HCT116 (cell line): ENCODE measurements around the gene SPNS1. TPM values are rescaled to one million over a fixed set of nuclear protein-coding genes. Genes with fewer than 3 reads are reported as not detected.

ENCODE experiments used
- ATAC-seq: fragments of 200-7000 bp; cut with Tn5 transposase; 2 replicates; pipeline ENCODE4 v1.9.1; 2020; ENCODE audit warnings: mild to moderate bottlenecking, moderate library complexity
- BruUV-seq: library from RNA; stranded (reverse); fragments of 400-500 nt; replicated peaks from 2 replicates; lab custom pipeline; 2021; lab: Mats Ljungman, UMichigan
- CTCF ChIA-PET: fragments of 300-600 bp; sonication (Branson Sonifier 250); formaldehyde crosslinking; loops from one replicate; lab custom pipeline; 2021; ENCODE audit warnings: antibody characterized with exemption; lab: Charles Lee
- POLR2A ChIA-PET: fragments of 300-600, 350-600 bp; sonication (Branson Sonifier 250); formaldehyde crosslinking; loops from one replicate; lab custom pipeline; 2021; ENCODE audit warnings: antibody characterized with exemption; lab: Charles Lee
- RAD21 ChIA-PET, 2 experiments: fragments of 300-600 bp; sonication (Branson Sonifier 250); formaldehyde crosslinking; loops; one replicate each; lab custom pipeline; 2023; ENCODE audit warnings: low total read pairs in 2 of 2; ENCODE audit not compliant: uncharacterized antibody in 2 of 2, unreplicated experiment in 2 of 2, low non-redundant PET in 1 of 2; lab: Charles Lee
- DNase-seq: peaks from one replicate; pipeline ENCODE4 v3.0.0-alpha.2; 2010; ENCODE audit warnings: low read depth, low spot score
- H2AFZ ChIP-seq: fragments of 200-600 bp; shearing (Covaris generic), sonication (generic); 2 replicates; pipeline ENCODE4 v1.6.1; 2017; ENCODE audit warnings: low read depth, mixed run types, mixed read lengths, antibody characterized with exemption, low read length; ENCODE audit not compliant: poor library complexity, severe bottlenecking
- H3K27ac ChIP-seq: 2 replicates; pipeline ENCODE4 v1.5.1; 2012; ENCODE audit warnings: low read depth, low read length
- H3K27me3 ChIP-seq: fragments of 200-600 bp; sonication (generic); 2 replicates; pipeline ENCODE4 v1.6.1; 2016; ENCODE audit warnings: mixed run types, low read length, mixed read lengths; ENCODE audit not compliant: insufficient read depth
- H3K36me3 ChIP-seq, 2 experiments: fragments of 200-500 bp in 1 of 2; fragments of 200-600 bp in 1 of 2; sonication (Bioruptor generic) in 1 of 2; sonication (generic) in 1 of 2; 2 replicates each; pipeline versions ENCODE4 v1.5.1 to v1.6.1; 2014 to 2016; ENCODE audit warnings: low read length in 2 of 2, inconsistent platforms in 1 of 2, mixed read lengths in 1 of 2, mixed run types in 1 of 2; ENCODE audit not compliant: insufficient read depth in 2 of 2, control insufficient read depth in 1 of 2
- H3K4me1 ChIP-seq, 2 experiments: fragments of 200-600 bp in 1 of 2; sonication (generic) in 1 of 2; 2 replicates each; pipeline versions ENCODE4 v1.5.1 to v1.6.1; 2012 to 2017; ENCODE audit warnings: low read length in 2 of 2, inconsistent platforms in 1 of 2, mild to moderate bottlenecking in 1 of 2, mixed read lengths in 1 of 2, mixed run types in 1 of 2, moderate library complexity in 1 of 2; ENCODE audit not compliant: insufficient read depth in 2 of 2, control insufficient read depth in 1 of 2
- H3K4me2 ChIP-seq: fragments of 200-600 bp; sonication (generic); 2 replicates; pipeline ENCODE4 v1.6.1; 2017; ENCODE audit warnings: mixed run types, low read length, mixed read lengths
- H3K4me3 ChIP-seq, 2 experiments: fragments of 200-600 bp in 1 of 2; sonication (generic) in 1 of 2; replicated peaks in 1 of 2; 2 replicates each; pipeline ENCODE4 v1.5.1; 2011 to 2016; ENCODE audit warnings: low read length in 2 of 2, control low read depth in 1 of 2, low read depth in 1 of 2, mild to moderate bottlenecking in 1 of 2, mixed read lengths in 1 of 2, mixed run types in 1 of 2
- H3K79me2 ChIP-seq: fragments of 200-600 bp; sonication (generic); 2 replicates; pipeline ENCODE4 v1.6.1; 2017; ENCODE audit warnings: mild to moderate bottlenecking, mixed run types, low read length, moderate library complexity, mixed read lengths; ENCODE audit not compliant: insufficient read depth
- H3K9ac ChIP-seq: fragments of 200-600 bp; sonication (generic); 2 replicates; pipeline ENCODE4 v1.6.1; 2016; ENCODE audit warnings: low read length, mixed read lengths
- H3K9me2 ChIP-seq: fragments of 200-600 bp; sonication (generic), shearing (Covaris generic); 2 replicates; pipeline ENCODE4 v1.6.1; 2017; ENCODE audit warnings: mixed run types, mild to moderate bottlenecking, moderate library complexity; ENCODE audit not compliant: insufficient read depth
- H3K9me3 ChIP-seq, 2 experiments: fragments of 200-500 bp in 1 of 2; fragments of 200-600 bp in 1 of 2; sonication (Bioruptor generic) in 1 of 2; sonication (generic) in 1 of 2; 2 replicates each; pipeline ENCODE4 v1.6.1; 2014 to 2017; ENCODE audit warnings: low read length in 2 of 2, mixed read lengths in 2 of 2, inconsistent platforms in 1 of 2, low read depth in 1 of 2, mild to moderate bottlenecking in 1 of 2, mixed run types in 1 of 2, moderate library complexity in 1 of 2; ENCODE audit not compliant: control insufficient read depth in 1 of 2, insufficient read depth in 1 of 2
- H4K20me1 ChIP-seq: fragments of 200-600 bp; sonication (generic), shearing (Covaris generic); 2 replicates; pipeline ENCODE4 v1.6.1; 2017; ENCODE audit warnings: mixed run types, mild to moderate bottlenecking, moderate library complexity; ENCODE audit not compliant: insufficient read depth
- ATF3 ChIP-seq: IDR thresholded peaks from 2 replicates; pipeline ENCODE4 v1.6.1; 2012
- CBX3 ChIP-seq: IDR thresholded peaks from 2 replicates; pipeline ENCODE4 v1.6.1; 2012; ENCODE audit warnings: low read depth
- CEBPB ChIP-seq: IDR thresholded peaks from 2 replicates; pipeline ENCODE4 v1.6.1; 2012; ENCODE audit warnings: low read depth
- EGR1 ChIP-seq: IDR thresholded peaks from 2 replicates; pipeline ENCODE4 v1.6.1; 2012; ENCODE audit warnings: low read depth
- EZH2 ChIP-seq: fragments of 200-600 bp; sonication (generic); IDR thresholded peaks from 2 replicates; pipeline ENCODE4 v1.6.1; 2017; ENCODE audit warnings: antibody characterized with exemption, mixed run types
- EZH2phosphoT487 ChIP-seq: fragments of 200-600 bp; IDR thresholded peaks from 2 replicates; pipeline ENCODE4 v1.6.1; 2018; ENCODE audit warnings: antibody characterized with exemption, borderline replicate concordance
- MAX ChIP-seq: IDR thresholded peaks from 2 replicates; pipeline ENCODE4 v1.6.1; 2012
- POLR2A ChIP-seq: IDR thresholded peaks from 2 replicates; pipeline ENCODE4 v1.7.0; 2011; ENCODE audit warnings: borderline replicate concordance; ENCODE audit not compliant: insufficient read depth, insufficient read length; ENCODE audit errors: extremely low read depth
- RAD21 ChIP-seq: IDR thresholded peaks from 2 replicates; pipeline ENCODE4 v1.6.1; 2012; ENCODE audit warnings: low read depth, mild to moderate bottlenecking
- REST ChIP-seq: IDR thresholded peaks from 2 replicates; pipeline ENCODE4 v1.6.1; 2012; ENCODE audit warnings: low read depth
- SIN3A ChIP-seq: IDR thresholded peaks from 2 replicates; pipeline ENCODE4 v1.6.1; 2012; ENCODE audit warnings: low read depth
- SP1 ChIP-seq: IDR thresholded peaks from 2 replicates; pipeline ENCODE4 v1.6.1; 2012; ENCODE audit warnings: low read depth
- TCF7L2 ChIP-seq: IDR thresholded peaks from 2 replicates; pipeline ENCODE4 v1.7.0; 2011; ENCODE audit warnings: borderline replicate concordance, inconsistent platforms; ENCODE audit not compliant: insufficient read depth, insufficient read length; ENCODE audit errors: extremely low read depth
- YY1 ChIP-seq: IDR thresholded peaks from 2 replicates; pipeline ENCODE4 v1.6.1; 2011; ENCODE audit warnings: low read length, low read depth, moderate library complexity, mild to moderate bottlenecking; ENCODE audit not compliant: insufficient replicate concordance; ENCODE audit errors: extremely low read depth
- ZBTB33 ChIP-seq: IDR thresholded peaks from 2 replicates; pipeline ENCODE4 v1.6.1; 2011; ENCODE audit warnings: mild to moderate bottlenecking, low read length, moderate library complexity; ENCODE audit not compliant: insufficient replicate concordance; ENCODE audit errors: extremely low read depth
- ZFX ChIP-seq: fragments of 450-650 bp; IDR thresholded peaks from 2 replicates; pipeline ENCODE4 v1.6.1; 2017
- ZNF274 ChIP-seq: fragments of 200-500 bp; sonication (Bioruptor generic); IDR thresholded peaks from 2 replicates; pipeline ENCODE4 v1.6.1; 2014; ENCODE audit warnings: mild to moderate bottlenecking, low read depth, low read length, inconsistent platforms
- intact Hi-C: fragments of 100-400 bp; cut with micrococcal nuclease; formaldehyde crosslinking; loops from 2 replicates; pipeline ENCODE4 v1.10.0; 2022
- total RNA-seq: library from RNA; stranded (reverse); gene quantifications from one replicate; pipeline ENCODE4 v1.2.1, GENCODE V29; 2021; ENCODE audit not compliant: unreplicated experiment
- TF ChIP-seq, protein P1 (sequence below), 3 experiments: fragments of 200-600 bp in 1 of 3; sonication (generic) in 1 of 3; IDR thresholded peaks in 2 of 3; conservative IDR thresholded peaks in 1 of 3; 2 replicates each; pipeline ENCODE4 v1.5.1; 2012 to 2017; ENCODE audit warnings: low read depth in 2 of 3, low read length in 2 of 3, antibody characterized with exemption in 1 of 3, borderline replicate concordance in 1 of 3, control low read depth in 1 of 3, mild to moderate bottlenecking in 1 of 3, mixed read lengths in 1 of 3, mixed run types in 1 of 3, moderate library complexity in 1 of 3; ENCODE audit not compliant: insufficient read depth in 1 of 3

Gene SPNS1
- total RNA-seq, 1 experiment from 2014 or later: 32.3 TPM

- Histone ChIP-seq H3K27me3 (no peaks in the 10 kb centered on the region), H2AFZ (no peak overlapping the region), H4K20me1 (no peaks in the 10 kb centered on the region), H3K4me2 (no peak overlapping the region)
- no peak for DNase-seq
- intact Hi-C loops: no loop called here
- no peak for TF ChIP-seq MAX
- TF ChIP-seq EZH2: no peak
- TF ChIP-seq RAD21: no peak
- no peak for TF ChIP-seq EGR1
- no peak for TF ChIP-seq POLR2A
- TF ChIP-seq, protein P1, sequence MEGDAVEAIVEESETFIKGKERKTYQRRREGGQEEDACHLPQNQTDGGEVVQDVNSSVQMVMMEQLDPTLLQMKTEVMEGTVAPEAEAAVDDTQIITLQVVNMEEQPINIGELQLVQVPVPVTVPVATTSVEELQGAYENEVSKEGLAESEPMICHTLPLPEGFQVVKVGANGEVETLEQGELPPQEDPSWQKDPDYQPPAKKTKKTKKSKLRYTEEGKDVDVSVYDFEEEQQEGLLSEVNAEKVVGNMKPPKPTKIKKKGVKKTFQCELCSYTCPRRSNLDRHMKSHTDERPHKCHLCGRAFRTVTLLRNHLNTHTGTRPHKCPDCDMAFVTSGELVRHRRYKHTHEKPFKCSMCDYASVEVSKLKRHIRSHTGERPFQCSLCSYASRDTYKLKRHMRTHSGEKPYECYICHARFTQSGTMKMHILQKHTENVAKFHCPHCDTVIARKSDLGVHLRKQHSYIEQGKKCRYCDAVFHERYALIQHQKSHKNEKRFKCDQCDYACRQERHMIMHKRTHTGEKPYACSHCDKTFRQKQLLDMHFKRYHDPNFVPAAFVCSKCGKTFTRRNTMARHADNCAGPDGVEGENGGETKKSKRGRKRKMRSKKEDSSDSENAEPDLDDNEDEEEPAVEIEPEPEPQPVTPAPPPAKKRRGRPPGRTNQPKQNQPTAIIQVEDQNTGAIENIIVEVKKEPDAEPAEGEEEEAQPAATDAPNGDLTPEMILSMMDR (IDR thresholded peaks at IDR 0.05 in 2 of 3, conservative IDR thresholded peaks at IDR 0.05 in 1 of 3; ENCODE audit: borderline replicate concordance in 1 of 3, insufficient read depth in 1 of 3, low read depth in 2 of 3, low read length in 2 of 3): no peak
- no peak for TF ChIP-seq CEBPB
- no peak for TF ChIP-seq ZFX
- TF ChIP-seq SIN3A: no peak
- TF ChIP-seq TCF7L2: no peak
- TF ChIP-seq CBX3: no peak
- TF ChIP-seq ZBTB33: no peak
- TF ChIP-seq ZNF274: no peak
- no peak for TF ChIP-seq YY1
- TF ChIP-seq SP1: no peak
- no peak for TF ChIP-seq REST
- no peak for TF ChIP-seq ATF3
- no peak for TF ChIP-seq EZH2phosphoT487
- TF ChIP-seq, all 23 proteins: peak for 0
- Histone ChIP-seq H3K9me2 (no peaks in the 10 kb centered on the region), H3K27ac (no peak overlapping the region), H3K4me3 (no peak overlapping the region), H3K9me3 (no peaks in the 10 kb centered on the region), H3K4me1 (peaks cover 9 to 19% of the 10 kb centered on the region in 2 experiments), H3K36me3 (no peaks in the 10 kb centered on the region), H3K9ac (no peak overlapping the region), H3K79me2 (no peaks in the 10 kb centered on the region)
- no TSS peak for BruUV-seq
- RAD21 ChIA-PET: no interaction called here
- no peak for ATAC-seq
- POLR2A ChIA-PET: no interaction called here
- CTCF ChIA-PET: no interaction called here
These were observed 50.6 kb downstream of the SPNS1 start for GRCh38 chr16:29025218-29025617.
